ENCODE data around the gene PIEZO2.

DNA sequence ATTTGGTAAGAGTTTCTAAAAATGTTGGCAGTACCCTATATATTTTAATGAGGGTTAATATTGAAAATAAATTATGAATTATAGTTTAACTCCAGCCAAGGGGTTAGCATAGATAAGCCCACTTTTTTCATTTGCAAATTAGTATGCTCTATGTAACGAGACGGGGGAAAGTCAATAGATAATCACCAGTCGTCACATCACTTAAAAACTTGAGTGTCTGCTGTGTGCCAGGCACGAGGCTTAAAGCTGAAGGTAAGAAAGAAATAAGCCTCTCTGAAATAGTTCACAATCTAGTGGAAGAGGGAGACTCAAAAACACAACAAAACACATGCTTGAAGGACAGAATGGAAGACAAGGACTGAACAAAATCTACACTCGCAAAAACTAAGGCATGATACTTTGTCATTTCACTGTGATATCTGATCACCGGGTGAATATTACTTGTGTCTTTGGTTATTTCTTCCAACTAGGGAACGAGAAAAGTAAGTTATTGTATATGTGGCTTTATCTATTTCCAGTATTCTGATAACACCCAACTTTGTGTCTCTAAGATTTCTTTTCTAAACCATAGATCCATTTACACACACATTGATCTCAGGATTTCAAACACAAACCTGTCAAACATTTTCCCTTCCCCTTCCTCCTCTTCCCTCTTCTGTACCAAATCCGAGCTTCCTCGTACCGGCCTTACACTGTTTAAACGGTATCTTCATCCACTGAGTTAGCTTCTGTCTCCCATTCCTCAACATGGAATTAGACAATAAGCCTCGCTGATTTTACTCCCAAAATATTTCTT lies 199.1 kb downstream of the PIEZO2 start:
- no peak for TF ChIP-seq CTCF (IDR thresholded peaks at IDR 0.05)
- TF ChIP-seq POLR2A (IDR thresholded peaks at IDR 0.05; ENCODE audit: low read depth) = no peak
- TF ChIP-seq POLR2AphosphoS5 (IDR thresholded peaks at IDR 0.05) = no peak
- TF ChIP-seq EP300 (IDR thresholded peaks at IDR 0.05) = no peak
